HL-60 (cell line): Measurements from ENCODE around the gene MOB3C.

Experiments
- DNase-seq, 2 experiments: peaks; one replicate each; pipeline ENCODE4 v3.0.0-alpha.2; 2010 to 2020; ENCODE audit warnings: low read depth in 1 of 2, low spot score in 1 of 2
- H3K27ac ChIP-seq: fragments of 250-450 bp; sonication (Bioruptor Pico); replicated peaks from 2 replicates; pipeline ENCODE4 v1.5.1; 2020; ENCODE audit warnings: mild to moderate bottlenecking, moderate library complexity
- H3K27me3 ChIP-seq: fragments of 250-450 bp; sonication (Bioruptor Pico); 2 replicates; pipeline ENCODE4 v1.5.1; 2021; ENCODE audit warnings: mild to moderate bottlenecking, moderate library complexity; ENCODE audit not compliant: insufficient read depth, poor library complexity, severe bottlenecking
- H3K4me3 ChIP-seq: replicated peaks from 2 replicates; pipeline ENCODE4 v1.5.1; 2011; ENCODE audit warnings: mild to moderate bottlenecking, control low read depth, low read length; ENCODE audit not compliant: insufficient read depth
- CTCF ChIP-seq: IDR thresholded peaks from one replicate; pipeline ENCODE4 v1.5.1; 2011; ENCODE audit warnings: low read length, control low read depth, inconsistent platforms; ENCODE audit not compliant: insufficient read depth
- GABPA ChIP-seq: IDR thresholded peaks from 2 replicates; pipeline ENCODE4 v1.6.1; 2012; ENCODE audit warnings: low read depth
- POLR2AphosphoS5 ChIP-seq: IDR thresholded peaks from 2 replicates; pipeline ENCODE4 v1.6.1; 2012; ENCODE audit warnings: low read depth
- REST ChIP-seq: IDR thresholded peaks from 2 replicates; pipeline ENCODE4 v1.6.1; 2012; ENCODE audit warnings: low read depth; ENCODE audit not compliant: insufficient replicate concordance
- SPI1 ChIP-seq: IDR thresholded peaks from 2 replicates; pipeline ENCODE4 v1.6.1; 2012; ENCODE audit warnings: low read depth, mild to moderate bottlenecking, borderline replicate concordance

Gene MOB3C

GRCh38 chr1:46558966-46559365, 57.6 kb downstream of the MOB3C start:
- Histone ChIP-seq H3K27ac (no peak overlapping the region), H3K27me3 (no peaks in the 10 kb centered on the region), H3K4me3 (no peak overlapping the region)
- DNase-seq = no peak
- no peak for TF ChIP-seq POLR2AphosphoS5
- TF ChIP-seq CTCF = no peak

GRCh38 chr1:46558141-46558963, 58.3 kb downstream of the MOB3C start:
- no peak overlapping the region for H3K27ac ChIP-seq
- no peaks in the 10 kb centered on the region for H3K27me3 ChIP-seq
- DNase-seq = no peak
- TF ChIP-seq SPI1 = no peak
- TF ChIP-seq GABPA = no peak
- no peak for TF ChIP-seq CTCF
- no peak for TF ChIP-seq REST
- TF ChIP-seq POLR2AphosphoS5 = no peak
- no peak overlapping the region for H3K4me3 ChIP-seq
